Inferior parietal cortex (tissue), 1 donor: Measurements from ENCODE around the gene KRTAP16-1.
"Not testable (repeated sequence)": the region's sequence is repeated elsewhere in the genome, so short reads cannot be mapped to it uniquely, and the experiment has no call there.

ENCODE experiments used
- DNase-seq: peaks from one replicate; pipeline ENCODE4 v3.0.0-alpha.2; 2016; ENCODE audit errors: extremely low spot score

The KRTAP16-1 gene

DNA sequence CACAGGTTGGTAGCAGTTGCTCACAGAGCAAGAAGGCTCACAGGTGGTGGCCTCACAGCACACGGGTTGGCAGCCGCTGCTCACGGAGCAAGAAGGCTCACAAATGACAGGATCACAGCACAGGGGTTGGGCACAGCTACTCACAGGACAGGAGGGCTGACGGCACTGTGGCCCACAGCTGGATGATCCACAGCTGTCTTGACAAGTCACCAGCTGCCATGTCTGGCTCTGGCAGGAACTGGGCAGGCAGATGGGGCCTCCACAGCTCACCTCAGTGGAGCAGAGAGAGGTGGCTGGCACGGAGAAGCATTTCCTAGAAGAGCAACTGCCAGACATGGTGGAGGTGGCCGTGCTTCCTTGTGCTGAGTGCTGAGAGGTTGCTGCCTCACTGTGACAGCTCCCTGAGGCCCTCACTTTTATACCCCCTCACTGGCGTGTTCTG is at the start of gene KRTAP16-1:
TSS of gene KRTAP16-1 (minus strand) at position 392 of the 442 bp plus-strand sequence. CDS start at position 336, 56 bp downstream.
- no peak for DNase-seq

- no peak for DNase-seq
Measured at GRCh38 chr17:41354536-41354935, 45.4 kb upstream of the KRTAP16-1 start.

DNA sequence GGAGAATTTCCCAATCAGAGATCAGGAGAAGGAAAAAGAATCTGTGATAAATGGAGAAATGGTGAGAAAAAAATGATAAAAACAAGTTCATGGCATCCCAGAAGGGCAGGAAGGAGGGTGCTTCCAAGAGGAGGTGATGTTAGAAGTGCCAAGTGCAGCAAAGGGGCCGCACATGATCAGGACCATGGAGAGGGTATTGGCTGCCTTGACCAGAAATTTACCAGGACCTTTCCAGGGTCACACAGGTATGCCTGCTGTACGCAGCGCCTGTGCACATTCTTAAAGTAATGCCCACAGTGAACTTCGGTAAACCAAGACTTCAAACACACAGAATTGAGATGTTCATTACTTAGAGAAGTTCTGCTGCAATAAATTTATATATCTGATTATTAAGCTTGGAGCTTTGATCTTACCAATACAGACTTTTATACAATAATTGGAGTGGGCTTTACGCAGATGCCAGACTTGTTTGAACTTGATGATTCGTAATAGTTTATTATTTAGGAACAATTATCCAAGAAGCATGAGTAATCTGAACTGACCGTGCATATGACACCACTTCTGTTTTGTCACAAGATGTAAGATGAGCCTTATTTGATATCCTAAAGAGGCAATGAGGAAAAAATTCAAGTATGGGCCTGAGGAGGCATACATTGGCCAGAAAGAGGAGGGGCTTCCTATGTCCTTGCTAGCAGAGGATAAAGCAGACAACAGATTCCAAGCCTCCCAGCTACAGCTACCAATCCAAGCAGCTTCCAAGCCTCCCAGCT is 43.7 kb upstream of the KRTAP16-1 start:
- DNase-seq, result no peak

GRCh38 chr17:41351177-41351576 is 42.1 kb upstream of the KRTAP16-1 start:
- no peak for DNase-seq

GRCh38 chr17:41350381-41350878 is 41.3 kb upstream of the KRTAP16-1 start, which contains the start of gene KRT33A:
Gene KRT33A (minus strand): TSS chr17:41350828. CDS start chr17:41350767, 61 bp downstream.
- DNase-seq, result not testable (repeated sequence)

GRCh38 chr17:41347869-41348760 is 39.0 kb upstream of the KRTAP16-1 start:
- no peak for DNase-seq

DNA sequence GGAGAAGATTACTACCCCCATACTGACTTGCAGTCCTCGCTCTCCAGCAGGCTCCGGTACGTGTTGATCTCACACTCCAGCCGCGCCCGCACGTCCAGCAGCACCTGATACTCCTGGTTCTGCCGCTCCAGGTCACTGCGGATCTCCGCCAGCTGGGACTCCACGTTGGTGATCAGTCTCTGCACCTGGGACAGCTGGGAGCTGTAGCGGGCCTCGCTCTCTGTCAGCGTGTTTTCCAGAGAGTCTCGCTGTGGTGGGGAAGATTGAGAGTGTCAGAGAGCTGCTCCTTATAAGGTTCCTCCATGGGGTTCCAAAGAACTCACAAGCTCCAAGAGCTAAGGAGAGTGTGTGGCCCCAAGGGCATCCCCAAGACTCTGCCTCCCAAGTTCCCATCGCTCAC is 37.3 kb upstream of the KRTAP16-1 start:
- DNase-seq, result not testable (repeated sequence)

GRCh38 chr17:41345992-41346391 is 36.9 kb upstream of the KRTAP16-1 start:
- DNase-seq, result no peak

DNA sequence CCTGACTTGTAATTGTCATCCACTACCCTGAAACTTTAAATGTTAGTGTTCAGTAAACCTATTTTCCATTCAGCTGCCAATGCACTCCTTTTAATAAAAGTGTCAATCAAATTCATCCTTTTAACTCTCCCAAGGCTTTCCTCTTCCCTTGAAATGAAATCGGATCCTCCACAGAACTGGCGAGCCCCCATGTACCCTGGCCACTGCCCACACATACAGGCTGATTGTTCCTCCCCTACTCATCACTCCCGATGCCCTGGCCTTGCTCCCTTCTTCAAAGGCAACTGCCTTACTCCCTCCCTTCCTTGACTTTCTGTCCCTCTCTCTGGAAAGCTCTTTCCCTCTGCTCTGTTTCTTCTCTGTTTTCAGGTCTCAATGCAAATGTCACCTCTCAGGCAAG is 33.9 kb upstream of the KRTAP16-1 start:
- DNase-seq, result no peak

DNA sequence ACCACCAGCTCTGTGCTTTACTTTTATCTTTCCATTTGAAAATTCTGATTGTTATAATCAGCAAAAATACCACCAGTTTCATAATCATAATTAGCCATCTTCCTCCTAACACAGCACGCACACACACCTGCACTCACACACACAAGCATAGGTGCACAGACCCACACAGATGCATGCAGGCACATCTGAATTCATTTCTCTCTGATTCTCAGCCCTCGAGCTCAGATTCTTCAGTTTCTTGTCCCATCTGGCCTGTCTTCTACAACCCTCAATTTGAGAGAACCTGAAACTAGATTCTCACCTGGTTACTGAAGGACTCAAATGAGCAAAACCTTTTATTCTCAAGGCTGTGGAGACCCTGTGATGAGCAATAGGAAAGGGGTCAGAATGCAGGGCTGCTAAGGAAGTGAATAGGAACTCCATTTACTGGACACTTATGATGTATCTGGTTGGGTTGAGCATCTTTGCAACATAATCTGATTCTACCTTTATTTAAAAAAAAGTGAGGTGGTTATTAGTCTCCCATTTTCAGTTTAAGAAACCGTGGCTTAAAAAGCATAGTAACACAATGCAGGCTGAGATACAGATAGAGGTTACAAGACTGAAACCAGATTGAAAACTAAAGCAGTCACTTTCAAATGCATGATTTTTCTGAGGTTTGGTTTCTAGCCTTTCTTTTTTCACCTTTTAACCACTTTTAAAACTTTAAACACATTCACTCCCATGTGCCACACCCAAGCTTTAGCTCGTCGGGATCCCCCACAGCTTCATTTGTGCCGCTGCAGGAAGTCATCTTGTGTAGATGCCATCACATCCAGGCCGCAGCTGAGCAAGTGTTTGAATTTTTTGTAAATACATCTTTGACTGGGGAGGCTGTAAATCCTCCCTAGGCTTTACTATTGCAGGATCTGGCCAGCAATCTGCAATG is 32.1 kb upstream of the KRTAP16-1 start:
- no peak for DNase-seq

DNA sequence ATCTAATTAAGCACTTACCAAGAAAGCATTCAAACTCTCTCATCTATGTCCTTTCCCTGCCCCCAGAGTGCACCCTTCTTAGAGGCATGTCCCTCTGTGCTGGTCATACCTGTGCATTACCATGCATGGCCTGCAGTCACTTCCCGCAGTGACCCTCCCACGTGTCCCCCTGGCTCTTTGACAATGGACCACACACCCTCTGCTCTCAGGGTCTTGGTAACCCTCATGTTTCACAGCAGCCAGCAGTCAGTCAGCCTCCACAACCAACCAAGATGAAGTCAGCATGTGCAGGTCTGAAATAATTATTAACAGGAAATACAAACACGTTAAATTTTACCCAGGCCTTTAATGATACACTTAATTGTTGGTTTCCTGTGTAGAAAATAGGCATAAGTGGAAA is 31.4 kb upstream of the KRTAP16-1 start:
- no peak for DNase-seq

GRCh38 chr17:41339571-41340172 is 30.6 kb upstream of the KRTAP16-1 start:
- no peak for DNase-seq

GRCh38 chr17:41338961-41339485 is 29.9 kb upstream of the KRTAP16-1 start:
- no peak for DNase-seq

GRCh38 chr17:41335747-41336146 is 26.6 kb upstream of the KRTAP16-1 start:
- DNase-seq, result no peak

DNA sequence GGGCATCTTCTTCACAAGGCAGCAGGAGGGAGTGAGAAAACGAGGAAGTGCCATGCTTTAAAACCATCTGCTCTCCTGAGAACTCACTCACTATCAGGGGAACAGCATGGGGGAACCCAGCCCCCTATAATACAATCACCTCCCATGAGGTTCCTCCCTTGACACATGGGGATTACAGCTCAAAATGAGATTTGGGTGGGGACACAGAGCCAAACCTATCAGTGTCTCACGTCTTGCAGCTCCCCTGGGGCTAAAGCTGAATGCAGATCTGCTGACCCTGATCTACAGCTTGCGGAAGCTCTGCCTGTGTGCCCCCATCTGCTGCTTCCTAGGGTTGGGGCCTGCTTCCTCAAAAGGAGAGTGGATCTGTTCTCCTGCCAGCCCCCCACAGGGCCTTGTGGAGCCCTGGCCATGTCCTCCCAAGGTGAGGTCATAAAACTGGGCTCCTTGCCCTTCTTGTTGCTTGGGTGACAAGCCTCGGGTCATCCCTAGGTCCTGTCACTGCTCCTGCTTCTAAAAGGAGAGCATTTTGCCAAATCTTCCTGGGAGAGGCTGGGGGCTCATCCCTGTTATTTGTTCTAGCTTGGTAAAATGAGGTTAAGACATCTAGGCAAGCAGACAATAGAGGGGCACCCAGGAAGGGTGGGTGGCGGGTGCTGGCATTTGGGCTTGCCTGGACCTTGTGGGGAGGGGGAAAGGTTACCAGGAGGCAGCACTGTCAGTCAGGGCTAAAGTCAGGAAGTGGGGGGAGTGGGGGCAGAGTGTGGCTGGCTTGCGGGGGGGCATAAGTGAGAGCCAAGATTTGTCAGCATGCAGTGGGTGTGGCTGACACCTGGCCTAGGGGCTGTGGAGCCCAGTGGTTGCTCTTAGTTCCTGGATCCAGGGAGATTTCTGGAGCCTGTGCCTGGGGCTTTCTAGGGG is 25.5 kb upstream of the KRTAP16-1 start:
- no peak for DNase-seq

- DNase-seq, result no peak
Measured at GRCh38 chr17:41333836-41334235, 24.7 kb upstream of the KRTAP16-1 start.

DNA sequence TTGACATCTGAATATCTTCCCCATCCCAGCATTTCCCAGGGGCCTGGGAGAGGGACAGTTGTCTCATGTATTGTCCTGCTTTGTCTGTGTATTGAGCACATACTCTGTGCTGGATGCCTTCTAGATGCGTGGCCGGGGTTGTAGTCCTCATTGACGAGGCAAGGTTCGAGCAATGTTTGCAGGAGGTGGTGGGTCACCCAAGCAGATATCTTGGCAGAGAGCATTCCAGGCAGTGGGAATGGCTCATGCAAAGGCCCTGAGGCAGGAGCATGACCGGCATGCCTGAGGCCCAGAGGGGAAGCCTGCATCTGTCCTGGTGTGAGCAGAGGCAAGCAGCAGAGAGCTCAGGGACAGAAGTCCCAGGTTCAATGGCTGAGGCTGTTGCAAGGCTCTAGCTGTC is 24.0 kb upstream of the KRTAP16-1 start:
- DNase-seq, result no peak

DNA sequence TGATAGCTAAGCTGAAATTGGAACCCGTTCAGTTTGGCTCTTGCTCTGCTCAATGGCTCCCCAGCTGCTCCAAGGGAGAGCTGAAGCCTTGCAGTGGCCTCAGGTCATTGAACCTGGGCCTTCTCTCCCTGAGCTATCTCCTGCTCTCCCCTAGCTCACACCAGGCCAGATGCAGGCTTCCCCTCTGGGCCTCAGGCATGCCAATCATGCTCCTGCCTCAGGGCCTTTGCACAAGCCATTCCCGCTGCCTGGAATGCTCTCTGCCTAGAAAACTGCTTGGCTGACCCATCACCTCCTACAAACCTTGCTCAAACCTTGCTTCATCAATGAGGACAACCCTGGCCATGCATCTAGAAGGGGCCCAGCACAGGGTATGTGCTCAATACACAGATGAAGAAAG is 23.1 kb upstream of the KRTAP16-1 start:
- DNase-seq, result no peak

GRCh38 chr17:41331606-41332005 is 22.5 kb upstream of the KRTAP16-1 start:
- no peak for DNase-seq
